Spleen (tissue), 7 donors: ENCODE measurements around the gene TMED4.

ENCODE experiments used
- POLR2AphosphoS5 ChIP-seq, 3 donors: sonication (generic); formaldehyde crosslinking; IDR thresholded peaks; one replicate each; pipeline ENCODE4 v1.5.1; 2017; ENCODE audit warnings: antibody characterized with exemption in 3 of 3
- TF ChIP-seq, protein P1 (sequence below), 11 experiments: fragments of 200-600 bp in 7 of 11; fragments of 450-650 bp in 4 of 11; sonication (generic) in 4 of 11; IDR thresholded peaks in 8 of 11; conservative IDR thresholded peaks in 3 of 11; 1 replicate in 7 of 11; 2 replicates in 4 of 11; pipeline versions ENCODE4 v1.4.0 to v1.8.0; 2016 to 2021; ENCODE audit warnings: antibody characterized with exemption in 11 of 11, inconsistent platforms in 4 of 11, mild to moderate bottlenecking in 1 of 11
- donor health status: DM: no; HTN: no; CAD: no; lungs with moderate emphysema.
- donor health status: DM: no; HTN: no; CAD: no.
- donor health status: DM: no; HTN: no; CAD: no.

DNA sequence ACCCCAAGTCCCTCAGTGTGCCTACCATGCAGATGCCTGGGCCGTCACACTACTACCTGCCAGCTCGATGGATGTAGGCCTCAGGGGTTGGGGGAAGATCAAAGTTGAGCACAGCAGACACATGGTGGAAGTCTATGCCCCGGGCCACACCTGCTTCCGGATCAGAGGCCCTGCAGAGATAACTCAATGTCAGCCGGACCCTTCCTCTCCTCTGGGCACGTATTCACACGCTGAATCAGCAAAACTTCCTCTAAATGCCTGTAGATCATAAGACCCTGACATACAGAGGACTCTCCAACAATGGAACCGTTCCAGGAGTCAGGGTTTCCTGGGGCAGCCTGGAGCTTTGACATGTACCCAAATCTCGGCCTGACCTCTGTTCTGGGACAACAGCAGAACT, 12.1 kb downstream of the TMED4 start:
- TF ChIP-seq, protein P1, sequence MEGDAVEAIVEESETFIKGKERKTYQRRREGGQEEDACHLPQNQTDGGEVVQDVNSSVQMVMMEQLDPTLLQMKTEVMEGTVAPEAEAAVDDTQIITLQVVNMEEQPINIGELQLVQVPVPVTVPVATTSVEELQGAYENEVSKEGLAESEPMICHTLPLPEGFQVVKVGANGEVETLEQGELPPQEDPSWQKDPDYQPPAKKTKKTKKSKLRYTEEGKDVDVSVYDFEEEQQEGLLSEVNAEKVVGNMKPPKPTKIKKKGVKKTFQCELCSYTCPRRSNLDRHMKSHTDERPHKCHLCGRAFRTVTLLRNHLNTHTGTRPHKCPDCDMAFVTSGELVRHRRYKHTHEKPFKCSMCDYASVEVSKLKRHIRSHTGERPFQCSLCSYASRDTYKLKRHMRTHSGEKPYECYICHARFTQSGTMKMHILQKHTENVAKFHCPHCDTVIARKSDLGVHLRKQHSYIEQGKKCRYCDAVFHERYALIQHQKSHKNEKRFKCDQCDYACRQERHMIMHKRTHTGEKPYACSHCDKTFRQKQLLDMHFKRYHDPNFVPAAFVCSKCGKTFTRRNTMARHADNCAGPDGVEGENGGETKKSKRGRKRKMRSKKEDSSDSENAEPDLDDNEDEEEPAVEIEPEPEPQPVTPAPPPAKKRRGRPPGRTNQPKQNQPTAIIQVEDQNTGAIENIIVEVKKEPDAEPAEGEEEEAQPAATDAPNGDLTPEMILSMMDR (IDR thresholded peaks at IDR 0.05 in 8 of 11, conservative IDR thresholded peaks at IDR 0.05 in 3 of 11): no peak
- no peak for TF ChIP-seq POLR2AphosphoS5 (IDR thresholded peaks at IDR 0.05)
